Parathyroid adenoma (tissue), 2 donors: ENCODE results near the gene SLC25A22.

Experiments
- H2AFZ ChIP-seq: fragments of 300-600 bp; sonication (generic); one replicate; pipeline ENCODE4 v1.7.0; 2017; ENCODE audit warnings: antibody characterized with exemption, mild to moderate bottlenecking
- H3K27ac ChIP-seq: fragments of 300-600 bp; sonication (generic); one replicate; pipeline ENCODE4 v1.7.0; 2017
- H3K27me3 ChIP-seq: fragments of 300-600 bp; sonication (generic); one replicate; pipeline ENCODE4 v1.7.0; 2017; ENCODE audit warnings: low read length; ENCODE audit not compliant: control insufficient read depth, insufficient read depth
- H3K36me3 ChIP-seq: fragments of 300-600 bp; sonication (generic); one replicate; pipeline ENCODE4 v1.7.0; 2017; ENCODE audit warnings: low read length; ENCODE audit not compliant: control insufficient read depth, insufficient read depth
- H3K4me1 ChIP-seq: fragments of 300-600 bp; sonication (generic); one replicate; pipeline ENCODE4 v1.7.0; 2017; ENCODE audit warnings: control low read depth
- H3K4me2 ChIP-seq: fragments of 300-600 bp; sonication (generic); one replicate; pipeline ENCODE4 v1.7.0; 2017; ENCODE audit warnings: low read length
- H3K4me3 ChIP-seq: fragments of 300-600 bp; sonication (generic); one replicate; pipeline ENCODE4 v1.7.0; 2017; ENCODE audit warnings: low read depth, low read length
- H3K79me2 ChIP-seq: fragments of 300-600 bp; sonication (generic); one replicate; pipeline ENCODE4 v1.7.0; 2017; ENCODE audit warnings: control low read depth
- H3K9ac ChIP-seq: fragments of 300-600 bp; sonication (generic); one replicate; pipeline ENCODE4 v1.7.0; 2017; ENCODE audit warnings: mild to moderate bottlenecking
- H3K9me3 ChIP-seq: fragments of 300-600 bp; sonication (generic); one replicate; pipeline ENCODE4 v1.7.0; 2017; ENCODE audit warnings: low read length; ENCODE audit not compliant: control insufficient read depth
- CTCF ChIP-seq: fragments of 300-600 bp; sonication (generic); IDR thresholded peaks from one replicate; pipeline ENCODE4 v1.7.0; 2017; ENCODE audit warnings: antibody characterized with exemption, mild to moderate bottlenecking
- donor health status: primary hyperparathyroidism.

Gene SLC25A22

DNA sequence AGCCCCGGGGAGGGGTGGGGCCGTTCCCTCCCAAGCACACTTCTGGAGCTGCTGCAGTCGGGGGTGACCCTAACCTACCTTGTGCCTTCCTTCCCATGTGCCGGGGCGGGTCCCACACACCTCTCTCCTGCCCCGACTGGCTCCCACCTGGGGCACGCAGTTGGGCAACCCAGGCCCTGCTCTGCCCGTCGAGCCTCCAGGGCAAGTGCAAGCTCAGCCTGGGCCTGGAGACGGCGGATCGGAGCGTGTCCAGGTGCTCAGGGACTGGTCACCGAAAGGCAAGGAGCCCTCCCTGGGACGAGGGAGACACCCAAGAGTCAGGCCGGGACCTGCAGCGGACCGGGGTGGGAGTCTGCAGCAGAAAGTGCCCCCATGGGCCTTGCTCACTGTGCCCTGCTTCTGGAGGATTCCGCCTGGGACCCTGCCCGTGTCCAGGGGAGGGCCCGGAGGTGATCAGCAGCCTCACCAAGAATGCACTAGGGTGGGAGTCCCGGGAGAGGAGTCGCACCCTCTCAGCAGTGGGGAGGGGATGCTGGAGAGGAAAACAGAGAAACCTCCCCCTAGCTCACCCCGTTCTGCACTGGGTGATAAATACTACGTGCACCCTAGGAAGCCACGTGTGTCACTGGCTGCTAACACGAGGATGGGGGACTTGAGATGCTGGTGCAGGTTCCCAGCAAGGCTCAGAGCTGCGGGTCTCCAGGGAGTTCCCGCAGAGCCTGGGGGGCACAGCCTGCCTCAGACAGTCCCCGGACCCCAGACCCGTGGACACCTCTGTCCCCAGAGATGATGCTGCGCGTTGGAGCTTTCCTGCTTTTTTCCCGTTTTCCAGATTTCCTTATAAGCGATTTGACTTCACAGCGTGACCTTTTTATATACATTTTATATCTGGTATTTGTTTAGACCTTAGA, 15.6 kb downstream of the SLC25A22 start:
- Histone ChIP-seq H3K79me2 (no peaks in the 10 kb centered on the region), H3K9ac (no peak overlapping the region), H3K9me3 (no peaks in the 10 kb centered on the region), H3K4me3 (no peak overlapping the region), H3K36me3 (no peaks in the 10 kb centered on the region), H2AFZ (no peak overlapping the region), H3K4me1 (no peaks in the 10 kb centered on the region), H3K4me2 (no peak overlapping the region), H3K27me3 (no peaks in the 10 kb centered on the region), H3K27ac (no peak overlapping the region)
- TF ChIP-seq CTCF, result no peak

- TF ChIP-seq CTCF, result no peak
- H3K27ac ChIP-seq, result no peak overlapping the region
- no peak overlapping the region for H3K9ac ChIP-seq
- H3K9me3 ChIP-seq, result no peaks in the 10 kb centered on the region
- H3K4me1 ChIP-seq, result no peaks in the 10 kb centered on the region
- no peak overlapping the region for H2AFZ ChIP-seq
- H3K4me2 ChIP-seq, result no peak overlapping the region
- H3K79me2 ChIP-seq, result peaks cover 4% of the 10 kb centered on the region
- no peaks in the 10 kb centered on the region for H3K36me3 ChIP-seq
- no peaks in the 10 kb centered on the region for H3K27me3 ChIP-seq
- no peak overlapping the region for H3K4me3 ChIP-seq
These were observed 18.0 kb downstream of the SLC25A22 start for GRCh38 chr11:779955-780532.

DNA sequence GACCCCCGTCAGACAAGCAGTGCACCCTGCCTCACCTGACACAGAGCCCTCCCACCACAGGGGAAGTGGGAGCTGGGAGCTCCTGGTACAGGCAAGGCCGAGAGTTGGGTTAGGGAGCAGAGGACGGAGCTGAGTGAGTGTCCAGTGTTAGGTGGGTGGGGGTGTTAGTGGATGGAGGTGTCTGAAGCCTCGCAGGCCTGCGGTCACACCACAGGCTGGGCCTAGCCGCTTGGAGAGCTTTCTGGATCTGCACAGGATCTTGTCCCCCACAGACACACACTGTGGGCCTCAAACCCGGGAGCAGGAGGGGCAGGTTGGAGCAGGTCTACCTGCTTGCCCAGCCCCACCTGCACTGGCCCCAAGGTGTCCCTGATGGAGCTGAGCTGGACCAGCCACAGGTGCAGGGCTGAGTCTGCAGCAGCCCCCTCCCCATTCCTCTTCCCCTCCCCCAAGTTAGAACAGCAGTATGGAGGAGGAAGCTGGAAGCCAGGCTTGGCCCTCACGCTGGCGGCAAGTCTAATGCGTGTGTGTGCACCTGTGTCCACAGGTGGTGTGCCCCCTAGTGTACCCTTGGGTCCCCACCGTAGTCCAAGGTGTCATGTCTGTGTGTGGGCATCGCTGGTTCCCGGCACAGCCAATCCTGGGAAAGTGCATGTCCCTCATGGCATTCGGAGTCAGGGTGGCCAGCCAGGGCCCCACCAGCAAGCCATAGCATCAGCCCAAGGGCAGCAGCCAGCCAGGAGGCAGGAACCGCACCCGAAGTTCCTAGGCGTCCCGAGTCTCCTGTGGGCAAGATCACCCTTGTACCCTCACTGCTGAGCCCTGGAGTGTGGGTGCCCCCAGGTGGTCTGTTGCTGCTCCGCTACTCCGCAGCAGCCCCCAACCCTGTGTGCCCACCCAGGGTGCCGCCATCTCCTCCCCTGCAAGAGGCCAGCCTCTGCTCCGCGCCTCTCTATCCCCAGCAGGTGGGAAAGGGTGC, 18.8 kb downstream of the SLC25A22 start:
- Histone ChIP-seq H3K4me1 (no peaks in the 10 kb centered on the region), H3K9ac (no peak overlapping the region)

More for the DNA sequence above, 18.8 kb downstream of the SLC25A22 start:
- Histone ChIP-seq H3K4me2 (no peak overlapping the region), H3K4me3 (no peak overlapping the region), H3K9me3 (no peaks in the 10 kb centered on the region), H2AFZ (no peak overlapping the region), H3K79me2 (peaks cover 4% of the 10 kb centered on the region), H3K27me3 (no peaks in the 10 kb centered on the region), H3K36me3 (no peaks in the 10 kb centered on the region), H3K27ac (no peak overlapping the region)
- TF ChIP-seq CTCF, result no peak
